H9 (cell line): ENCODE measurements around the gene SPATS2. TPM values are rescaled to one million over a fixed set of nuclear protein-coding genes. Genes with fewer than 3 reads are reported as not detected.

Source experiments
- DNase-seq: peaks from one replicate; pipeline ENCODE4 v3.0.0-alpha.2; 2017
- H2AFZ ChIP-seq: one replicate; pipeline ENCODE4 v1.6.1; 2013; ENCODE audit warnings: mild to moderate bottlenecking, low read length, control low read depth, moderate library complexity
- H2AK5ac ChIP-seq: 2 replicates; pipeline ENCODE4 v1.6.1; 2013; ENCODE audit warnings: low read length, control low read depth, mixed read lengths; ENCODE audit not compliant: insufficient read length
- H2BK120ac ChIP-seq: one replicate; pipeline ENCODE4 v1.6.1; 2013; ENCODE audit warnings: low read depth, mild to moderate bottlenecking, low read length, control low read depth, inconsistent platforms; ENCODE audit not compliant: poor library complexity, severe bottlenecking
- H2BK12ac ChIP-seq: 2 replicates; pipeline ENCODE4 v1.6.1; 2013; ENCODE audit warnings: low read length, control low read depth, mixed read lengths, low read depth; ENCODE audit not compliant: insufficient read length
- H2BK15ac ChIP-seq: 2 replicates; pipeline ENCODE4 v1.6.1; 2013; ENCODE audit warnings: low read depth, low read length, control low read depth
- H2BK20ac ChIP-seq: one replicate; pipeline ENCODE4 v1.6.1; 2013; ENCODE audit warnings: low read depth, mild to moderate bottlenecking, low read length, control low read depth, inconsistent platforms; ENCODE audit not compliant: poor library complexity, severe bottlenecking
- H2BK5ac ChIP-seq: 2 replicates; pipeline ENCODE4 v1.6.1; 2013; ENCODE audit warnings: low read length, control low read depth, mixed read lengths; ENCODE audit not compliant: insufficient read length
- H3K14ac ChIP-seq: 2 replicates; pipeline ENCODE4 v1.6.1; 2013; ENCODE audit warnings: low read length, control low read depth; ENCODE audit not compliant: insufficient read depth
- H3K18ac ChIP-seq: 2 replicates; pipeline ENCODE4 v1.6.1; 2013; ENCODE audit warnings: low read depth, mild to moderate bottlenecking, mixed read lengths, low read length, control low read depth; ENCODE audit not compliant: insufficient read length
- H3K23ac ChIP-seq: 2 replicates; pipeline ENCODE4 v1.6.1; 2013; ENCODE audit warnings: low read length, control low read depth, mixed read lengths, low read depth; ENCODE audit not compliant: insufficient read length
- H3K23me2 ChIP-seq: 2 replicates; pipeline ENCODE4 v1.6.1; 2013; ENCODE audit warnings: low read depth, mild to moderate bottlenecking, mixed read lengths, low read length, control low read depth; ENCODE audit not compliant: insufficient read length, poor library complexity, severe bottlenecking
- H3K27ac ChIP-seq: 2 replicates; pipeline ENCODE4 v1.5.1; 2013; ENCODE audit warnings: low read length, control low read depth, mixed read lengths, low read depth; ENCODE audit not compliant: insufficient read length
- H3K27me3 ChIP-seq: 2 replicates; pipeline ENCODE4 v1.6.1; 2013; ENCODE audit warnings: low read length, control low read depth, inconsistent platforms; ENCODE audit not compliant: insufficient read depth
- H3K4ac ChIP-seq: 2 replicates; pipeline ENCODE4 v1.6.1; 2013; ENCODE audit warnings: low read depth, mild to moderate bottlenecking, control low read depth, inconsistent platforms, low read length, moderate library complexity
- H3K4me1 ChIP-seq: 2 replicates; pipeline ENCODE4 v1.6.1; 2013; ENCODE audit warnings: low read length, control low read depth, inconsistent platforms; ENCODE audit not compliant: insufficient read depth
- H3K4me2 ChIP-seq: 2 replicates; pipeline ENCODE4 v1.6.1; 2013; ENCODE audit warnings: low read length, control low read depth, mixed read lengths; ENCODE audit not compliant: insufficient read length, insufficient read depth
- H3K56ac ChIP-seq: 2 replicates; pipeline ENCODE4 v1.6.1; 2013; ENCODE audit warnings: low read depth, mild to moderate bottlenecking, mixed read lengths, low read length, control low read depth; ENCODE audit not compliant: insufficient read length
- H3K79me1 ChIP-seq: 2 replicates; pipeline ENCODE4 v1.6.1; 2013; ENCODE audit warnings: low read depth, mild to moderate bottlenecking, moderate library complexity, low read length, control low read depth, inconsistent platforms; ENCODE audit not compliant: insufficient read depth, poor library complexity, severe bottlenecking
- H3K79me2 ChIP-seq: 2 replicates; pipeline ENCODE4 v1.6.1; 2013; ENCODE audit warnings: low read length, control low read depth, inconsistent platforms; ENCODE audit not compliant: insufficient read depth
- H3K9ac ChIP-seq: 2 replicates; pipeline ENCODE4 v1.6.1; 2013; ENCODE audit warnings: low read length, control low read depth, mixed read lengths; ENCODE audit not compliant: insufficient read length; ENCODE audit errors: extremely low read depth
- H3K9me3 ChIP-seq: one replicate; pipeline ENCODE4 v1.6.1; 2013; ENCODE audit warnings: low read depth, low read length, inconsistent platforms; ENCODE audit not compliant: control insufficient read depth
- H3T11ph ChIP-seq: one replicate; pipeline ENCODE4 v1.6.1; 2013; ENCODE audit warnings: mild to moderate bottlenecking, low read length, control low read depth, inconsistent platforms
- H4K20me1 ChIP-seq: one replicate; pipeline ENCODE4 v1.6.1; 2013; ENCODE audit not compliant: control insufficient read depth, insufficient read length, insufficient read depth
- H4K5ac ChIP-seq: 2 replicates; pipeline ENCODE4 v1.6.1; 2013; ENCODE audit warnings: low read depth, mild to moderate bottlenecking, mixed read lengths, low read length, control low read depth; ENCODE audit not compliant: insufficient read length
- H4K8ac ChIP-seq: replicated peaks from 2 replicates; pipeline ENCODE4 v1.6.1; 2013; ENCODE audit warnings: low read length, control low read depth, mixed read lengths, low read depth; ENCODE audit not compliant: insufficient read length
- H4K91ac ChIP-seq: 2 replicates; pipeline ENCODE4 v1.6.1; 2013; ENCODE audit warnings: low read depth, mild to moderate bottlenecking, moderate library complexity, mixed read lengths, low read length, control low read depth; ENCODE audit not compliant: insufficient read length
- H3K27ac Mint-ChIP-seq, 3 experiments: 2 replicates in 2 of 3; 3 replicates in 1 of 3; pipeline ENCODE4 v1.8.0; 2020 to 2021; ENCODE audit warnings: mixed read lengths in 3 of 3, mild to moderate bottlenecking in 1 of 3, moderate library complexity in 1 of 3
- H3K27me3 Mint-ChIP-seq: 2 replicates; pipeline ENCODE4 v1.8.0; 2021; ENCODE audit warnings: low read depth, mild to moderate bottlenecking, moderate library complexity, mixed read lengths
- H3K36me3 Mint-ChIP-seq, 3 experiments: 2 replicates in 2 of 3; 3 replicates in 1 of 3; pipeline ENCODE4 v1.8.0; 2020 to 2021; ENCODE audit warnings: low read depth in 3 of 3, mixed read lengths in 3 of 3; ENCODE audit not compliant: insufficient read depth in 1 of 3
- H3K4me1 Mint-ChIP-seq, 2 experiments: 2 replicates each; pipeline ENCODE4 v1.8.0; 2020; ENCODE audit warnings: mixed read lengths in 2 of 2
- H3K4me3 Mint-ChIP-seq, 2 experiments: 2 replicates in 1 of 2; 3 replicates in 1 of 2; pipeline ENCODE4 v1.8.0; 2020 to 2021; ENCODE audit warnings: mild to moderate bottlenecking in 2 of 2, mixed read lengths in 2 of 2, moderate library complexity in 1 of 2
- H3K9me3 Mint-ChIP-seq, 2 experiments: 2 replicates in 1 of 2; 3 replicates in 1 of 2; pipeline ENCODE4 v1.8.0; 2020; ENCODE audit warnings: mild to moderate bottlenecking in 2 of 2, mixed read lengths in 2 of 2, moderate library complexity in 1 of 2
- WGBS: extraction: QIAGEN DNeasy Blood & Tissue Kit; methylation state at CpG from one replicate; pipeline ENCODE4 v1.1.7; 2013; ENCODE audit warnings: missing lambda C conversion rate, low lambda C conversion rate, mixed read lengths; ENCODE audit not compliant: insufficient read length; ENCODE audit errors: extremely low coverage; 5-methylcytosine and 5-hydroxymethylcytosine counted together
- total RNA-seq: library from RNA; stranded (reverse); gene quantifications from 2 replicates; pipeline ENCODE4 v1.2.1, GENCODE V29; 2021
- TF ChIP-seq, protein P1 (sequence below): fragments of 200-600 bp; sonication (generic); conservative IDR thresholded peaks from 3 replicates; pipeline ENCODE4 v1.8.0; 2021; ENCODE audit warnings: antibody characterized with exemption, mild to moderate bottlenecking

Gene SPATS2
- total RNA-seq, 1 experiment from 2014 or later = 17.1 TPM

DNA sequence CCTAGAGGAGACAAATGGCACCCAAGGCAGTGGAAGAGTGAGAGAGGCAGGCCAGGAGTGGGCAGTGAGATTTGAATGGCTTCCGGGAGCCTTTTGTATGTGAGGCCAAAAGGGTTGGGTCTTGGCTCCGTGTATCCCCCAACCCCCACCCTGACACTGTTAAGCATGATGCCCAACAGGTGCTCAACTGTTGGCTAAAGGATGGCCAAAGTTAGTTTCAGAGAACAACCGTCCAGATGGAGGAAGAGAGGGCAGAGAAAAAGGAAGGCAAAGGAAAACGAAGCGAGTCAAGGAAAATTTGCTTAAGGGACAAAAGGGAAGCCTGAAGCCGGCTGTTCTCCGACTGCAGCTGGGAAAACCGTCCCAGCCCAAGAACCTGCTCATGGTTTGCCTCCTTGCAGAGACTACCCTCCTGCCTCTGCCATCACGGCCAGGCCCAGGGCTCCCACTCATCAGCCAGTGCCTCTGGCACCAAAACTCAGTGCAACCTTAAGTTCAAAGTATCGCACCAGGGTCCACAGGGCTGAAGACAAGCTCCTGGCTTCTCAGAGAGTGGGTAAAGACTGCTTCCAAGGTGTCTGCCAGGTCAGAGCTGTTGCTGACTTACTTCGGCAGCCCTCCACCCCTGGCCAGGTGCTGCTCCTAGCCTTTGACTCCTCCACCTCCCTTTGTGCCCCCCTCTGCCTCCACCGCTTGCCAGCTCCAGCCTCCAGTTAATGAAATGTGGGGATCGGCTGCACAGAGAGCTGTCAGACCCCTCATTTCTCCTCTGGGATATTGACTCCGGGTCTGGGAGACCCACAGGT is 26.1 kb upstream of the SPATS2 start:
- Mint-ChIP-seq H3K4me1 (peaks cover 50 to 61% of the 10 kb centered on the region in 2 experiments), H3K36me3 (peaks cover 0 to 1% (median 0%) of the 10 kb centered on the region in 3 experiments; a peak in 1 of 7 replicates), H3K4me3 (peak overlapping the region; percentile 67 to 83), H3K27ac (no peak overlapping the region; a peak in 1 of 7 replicates), H3K27me3 (peaks cover 99% of the 10 kb centered on the region), H3K9me3 (peaks cover 1 to 3% of the 10 kb centered on the region in 2 experiments; a peak in 2 of 5 replicates)
- H4K20me1 ChIP-seq = peaks cover 3% of the 10 kb centered on the region
- no peak overlapping the region for H4K91ac ChIP-seq
- no peak for DNase-seq
- H2BK12ac ChIP-seq = no peak overlapping the region
- H4K8ac ChIP-seq = no peak overlapping the region
- no peak overlapping the region for H3K56ac ChIP-seq
- no peak overlapping the region for H3K4ac ChIP-seq
- H2BK20ac ChIP-seq = no peak overlapping the region
- no peak overlapping the region for H2BK5ac ChIP-seq
- peaks cover 7% of the 10 kb centered on the region; the same call in 1 of the 2 replicates for H3K4me1 ChIP-seq
- no peak overlapping the region for H3K9ac ChIP-seq
- peak overlapping the region; percentile 82 for H3K4me2 ChIP-seq
- H3K18ac ChIP-seq = no peak overlapping the region
- H3K79me2 ChIP-seq = no peaks in the 10 kb centered on the region
- no peak overlapping the region for H3K14ac ChIP-seq
- peaks cover 29% of the 10 kb centered on the region for H3K23me2 ChIP-seq
- no peaks in the 10 kb centered on the region for H3K9me3 ChIP-seq
- H3K27me3 ChIP-seq = peaks cover 81% of the 10 kb centered on the region
- H3K27ac ChIP-seq = no peak overlapping the region
- no peak overlapping the region for H2AK5ac ChIP-seq
- no peak overlapping the region for H4K5ac ChIP-seq
- WGBS = no CpG with 5 or more reads among the region's 14 CpGs
- H3T11ph ChIP-seq = no peak overlapping the region
- H3K23ac ChIP-seq = no peak overlapping the region
- TF ChIP-seq, protein P1, sequence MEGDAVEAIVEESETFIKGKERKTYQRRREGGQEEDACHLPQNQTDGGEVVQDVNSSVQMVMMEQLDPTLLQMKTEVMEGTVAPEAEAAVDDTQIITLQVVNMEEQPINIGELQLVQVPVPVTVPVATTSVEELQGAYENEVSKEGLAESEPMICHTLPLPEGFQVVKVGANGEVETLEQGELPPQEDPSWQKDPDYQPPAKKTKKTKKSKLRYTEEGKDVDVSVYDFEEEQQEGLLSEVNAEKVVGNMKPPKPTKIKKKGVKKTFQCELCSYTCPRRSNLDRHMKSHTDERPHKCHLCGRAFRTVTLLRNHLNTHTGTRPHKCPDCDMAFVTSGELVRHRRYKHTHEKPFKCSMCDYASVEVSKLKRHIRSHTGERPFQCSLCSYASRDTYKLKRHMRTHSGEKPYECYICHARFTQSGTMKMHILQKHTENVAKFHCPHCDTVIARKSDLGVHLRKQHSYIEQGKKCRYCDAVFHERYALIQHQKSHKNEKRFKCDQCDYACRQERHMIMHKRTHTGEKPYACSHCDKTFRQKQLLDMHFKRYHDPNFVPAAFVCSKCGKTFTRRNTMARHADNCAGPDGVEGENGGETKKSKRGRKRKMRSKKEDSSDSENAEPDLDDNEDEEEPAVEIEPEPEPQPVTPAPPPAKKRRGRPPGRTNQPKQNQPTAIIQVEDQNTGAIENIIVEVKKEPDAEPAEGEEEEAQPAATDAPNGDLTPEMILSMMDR = no peak
- no peak overlapping the region for H2AFZ ChIP-seq
- no peaks in the 10 kb centered on the region for H3K79me1 ChIP-seq
- H2BK15ac ChIP-seq = no peak overlapping the region
- no peak overlapping the region for H2BK120ac ChIP-seq
